GM13977 (cell line): ENCODE measurements around the gene NKX6-2.
"Not testable (repeated sequence)": the region's sequence is repeated elsewhere in the genome, so short reads cannot be mapped to it uniquely, and the experiment has no call there.

Experiments used
- DNase-seq: peaks from one replicate; pipeline ENCODE4 v3.0.0; 2012; ENCODE audit warnings: low spot score
- CTCF ChIP-seq: IDR thresholded peaks from 2 replicates; pipeline ENCODE4 v1.5.1; 2012; ENCODE audit warnings: mild to moderate bottlenecking, control low read depth; ENCODE audit not compliant: insufficient read depth; ENCODE audit errors: extremely low read depth, missing control alignments
- in situ Hi-C: fragments of 300-500 bp; cut with MboI; formaldehyde crosslinking; loops from one replicate; pipeline ENCODE4 v1.12.0; 2022; ENCODE audit warnings: low sequenced_read_pairs, low pct_unique_long_range_greater_than_20kb, mixed read lengths, inconsistent platforms; ENCODE audit not compliant: unreplicated experiment

Gene NKX6-2

GRCh38 chr10:132829403-132829802 is 43.5 kb upstream of the NKX6-2 start:
- DNase-seq = no peak
- no peak for TF ChIP-seq CTCF
- in situ Hi-C loops = no loop called here

- no peak for TF ChIP-seq CTCF
- DNase-seq = no peak
- in situ Hi-C loops = no loop called here
These were observed 42.7 kb upstream of the NKX6-2 start for GRCh38 chr10:132828681-132829080.

- in situ Hi-C loops = no loop called here
- TF ChIP-seq CTCF = no peak
- DNase-seq = no peak
These were observed 42.1 kb upstream of the NKX6-2 start for GRCh38 chr10:132827861-132828539.

GRCh38 chr10:132827423-132827789 is 41.5 kb upstream of the NKX6-2 start:
- TF ChIP-seq CTCF = no peak
- DNase-seq = no peak
- in situ Hi-C loops = no loop called here

GRCh38 chr10:132826524-132827422 is 40.8 kb upstream of the NKX6-2 start:
- no peak for DNase-seq
- no peak for TF ChIP-seq CTCF
- in situ Hi-C loops = no loop called here

GRCh38 chr10:132825783-132826523 is 40.0 kb upstream of the NKX6-2 start:
- DNase-seq, in situ Hi-C loops: not testable (repeated sequence)
